ENCODE data around the gene NOX4.
"Not testable (repeated sequence)": the region's sequence is repeated elsewhere in the genome, so short reads cannot be mapped to it uniquely, and the experiment has no call there.

The NOX4 gene

DNA sequence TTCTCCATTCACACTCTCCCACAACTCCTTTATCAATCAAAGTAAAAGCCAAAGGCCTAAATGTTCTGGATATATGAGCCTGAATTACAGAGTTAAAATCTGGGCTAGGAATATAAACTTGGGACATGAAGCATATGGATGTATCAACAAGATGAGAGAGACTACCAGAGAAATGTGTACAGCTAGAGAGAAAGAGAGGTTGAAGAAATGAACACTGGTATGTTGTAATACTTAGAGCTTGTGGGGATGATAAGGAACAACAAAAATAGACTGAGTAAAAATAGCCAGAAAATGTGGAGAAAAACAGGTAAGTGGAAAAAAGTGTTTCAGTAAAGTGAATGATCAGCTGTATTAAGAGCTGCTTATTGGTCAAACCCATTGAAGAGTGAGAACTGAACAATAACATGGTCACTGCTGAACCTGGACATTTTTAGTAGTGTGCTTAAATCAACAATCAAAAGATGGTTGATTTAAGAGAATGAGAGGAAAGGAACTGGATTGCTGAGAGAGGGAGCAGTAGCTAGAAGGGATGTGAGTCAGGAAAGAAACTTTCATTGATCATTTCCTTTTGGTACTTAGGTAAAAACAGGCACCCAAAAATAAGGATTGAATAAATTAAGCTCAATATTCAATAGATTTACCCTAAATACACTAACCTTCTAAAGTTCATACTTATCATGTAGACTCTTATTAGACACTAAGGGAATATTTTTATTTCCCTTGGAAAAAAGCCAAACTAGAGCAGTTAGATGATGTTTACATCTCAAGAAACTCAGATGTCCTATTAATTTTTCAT, 111.0 kb downstream of the NOX4 start:
- DNase-seq (ENCODE audit: low spot score), result not testable (repeated sequence)

DNA sequence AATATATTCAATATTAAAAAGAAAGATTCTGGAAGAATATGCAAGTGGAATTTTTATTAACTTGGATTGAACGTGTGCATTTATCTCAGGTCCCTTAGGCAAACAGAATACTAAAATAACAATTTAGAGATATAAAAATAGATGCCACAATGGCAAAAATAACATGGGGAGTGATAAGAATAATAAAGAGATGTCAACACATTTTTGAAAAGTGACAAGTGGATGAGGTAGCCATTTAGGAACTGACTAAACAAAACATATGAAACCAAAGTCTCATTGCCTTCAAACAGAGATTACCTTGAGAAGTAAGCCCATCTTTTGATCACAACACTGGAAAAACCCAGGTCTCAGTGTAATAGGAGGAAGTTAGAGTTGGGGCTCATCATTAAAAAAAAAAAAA, 112.2 kb downstream of the NOX4 start:
- DNase-seq (ENCODE audit: low spot score), result not testable (repeated sequence)

DNA sequence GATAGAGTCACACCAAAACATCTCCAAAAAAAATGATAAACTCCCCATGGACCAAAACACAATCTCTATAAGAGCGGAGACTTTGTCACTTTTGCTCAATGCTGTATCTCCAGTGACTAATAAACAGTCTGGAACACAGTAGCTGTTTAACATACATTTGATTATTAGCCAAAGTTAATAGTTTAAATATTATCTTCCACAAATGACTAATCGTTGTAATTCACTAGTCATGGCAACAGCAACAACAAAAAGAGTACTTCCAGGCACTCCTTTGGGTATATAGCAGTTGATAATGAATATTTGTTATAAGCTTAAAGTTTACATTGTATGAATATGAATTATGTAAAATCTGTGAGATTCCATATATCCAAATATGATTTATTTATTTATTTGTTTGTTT, 121.8 kb downstream of the NOX4 start:
- not testable (repeated sequence) for DNase-seq (ENCODE audit: low spot score)

DNA sequence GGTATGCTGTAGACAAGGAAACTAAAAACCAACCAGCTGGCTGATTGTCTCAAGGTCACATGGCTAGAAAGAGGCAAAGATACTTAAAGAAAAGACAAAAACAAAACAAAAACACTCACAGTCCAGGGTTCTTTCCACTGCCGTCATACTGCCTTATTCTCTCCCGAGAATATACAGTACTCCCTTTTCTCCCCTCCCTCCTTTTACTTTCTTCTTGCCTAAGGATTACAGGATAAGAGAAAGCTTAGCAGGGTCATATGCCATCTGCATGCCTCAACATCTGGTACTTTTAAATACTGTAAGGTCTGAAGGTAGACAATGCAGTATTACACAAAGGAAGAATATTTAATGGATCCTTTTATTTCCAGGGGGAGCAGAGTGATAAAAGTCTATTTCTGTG, 126.3 kb downstream of the NOX4 start:
- DNase-seq (ENCODE audit: low spot score), result not testable (repeated sequence)

DNA sequence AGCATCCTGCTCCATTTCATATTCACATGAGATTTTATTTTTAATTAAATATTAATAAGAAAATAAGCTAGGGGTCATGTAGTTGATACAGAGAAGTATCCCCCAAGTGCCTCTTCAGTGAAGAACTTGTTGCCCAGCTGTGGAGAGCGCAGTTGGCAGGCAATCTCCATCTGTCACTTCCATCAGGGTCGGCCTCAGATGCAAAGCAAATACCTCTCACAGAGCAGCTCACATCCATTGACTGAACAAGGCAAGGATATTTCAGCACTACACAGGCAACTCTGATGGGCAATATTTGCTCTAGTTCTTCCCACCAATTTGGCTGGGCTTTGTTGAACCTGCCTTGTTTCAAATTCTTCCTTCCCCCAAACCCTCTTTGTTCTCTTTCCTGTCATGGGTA, 129.4 kb downstream of the NOX4 start:
- no peak for DNase-seq (ENCODE audit: low spot score)

DNA sequence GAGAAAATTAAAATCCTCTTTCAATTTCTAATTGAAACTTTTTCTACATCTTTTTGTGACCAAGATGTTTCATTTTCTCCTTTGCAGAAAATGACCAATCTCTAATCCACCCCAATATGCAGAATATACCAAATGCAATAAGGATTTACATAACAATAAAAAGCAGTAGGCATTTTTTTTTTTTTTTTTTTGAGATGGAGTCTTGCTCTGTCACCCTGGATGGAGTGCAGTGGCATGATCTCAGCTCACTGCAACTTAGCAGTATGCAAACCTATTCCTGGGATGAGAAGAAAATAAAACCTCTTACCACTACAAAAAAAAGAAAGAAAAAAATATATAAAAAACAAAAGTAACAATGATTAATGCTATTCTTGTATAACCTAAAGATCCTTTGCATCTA, 132.0 kb downstream of the NOX4 start:
- not testable (repeated sequence) for DNase-seq (ENCODE audit: low spot score)

DNA sequence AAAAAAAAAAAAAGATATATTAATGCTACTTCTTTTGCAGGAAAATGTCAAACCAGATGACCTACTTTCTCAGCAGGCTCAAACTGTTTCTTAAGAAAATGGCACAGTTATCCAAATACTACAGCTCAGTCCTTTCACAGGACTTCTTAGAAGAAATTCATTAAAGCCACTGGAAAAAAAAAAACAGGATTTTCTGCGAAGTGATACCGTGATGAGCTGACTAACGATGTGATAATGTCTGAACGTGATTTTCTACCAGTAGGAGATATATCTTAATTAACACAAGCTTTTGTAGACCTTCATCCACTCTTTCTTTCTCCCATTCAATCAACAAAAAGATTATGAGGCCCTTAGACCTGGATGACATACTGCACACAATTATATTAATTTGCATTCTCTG, 132.4 kb downstream of the NOX4 start:
- DNase-seq (ENCODE audit: low spot score), result no peak

DNA sequence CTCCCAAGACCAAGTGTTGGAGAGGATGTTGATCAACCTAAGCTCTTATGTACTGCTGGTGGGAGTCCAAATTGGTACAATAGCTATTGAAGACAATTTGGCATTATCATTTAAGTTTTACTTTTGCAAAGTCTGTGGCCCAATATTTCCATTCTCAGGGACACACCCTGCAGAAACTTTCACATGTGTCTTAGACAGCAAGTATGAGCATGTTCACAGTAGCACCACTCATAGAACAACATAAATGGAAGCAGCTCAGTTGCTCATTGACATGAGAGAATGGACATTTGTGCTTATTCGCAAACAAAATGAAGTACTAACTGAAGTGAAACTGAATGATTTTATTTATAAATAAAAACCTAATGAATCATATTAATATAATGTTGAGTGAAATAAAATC, 135.5 kb downstream of the NOX4 start:
- no peak for DNase-seq (ENCODE audit: low spot score)

DNA sequence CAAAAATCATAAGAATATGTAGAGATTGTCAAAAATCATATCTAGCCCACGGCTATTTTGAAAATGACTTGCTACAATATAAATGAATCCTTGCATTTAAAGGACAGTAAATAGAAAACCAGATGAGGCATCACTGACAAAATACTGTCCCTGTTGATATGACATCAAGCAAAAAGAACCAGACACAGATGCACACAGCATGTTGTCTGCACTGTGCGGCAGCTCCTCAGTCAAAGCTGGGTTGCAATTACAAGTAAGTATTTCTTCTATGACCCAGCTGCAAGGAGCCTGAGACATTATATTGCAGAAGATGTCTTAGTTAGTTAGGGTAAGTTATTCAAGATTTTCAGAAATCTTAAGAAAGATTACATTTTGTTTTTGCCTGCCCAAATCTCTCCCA, 136.7 kb downstream of the NOX4 start:
- not testable (repeated sequence) for DNase-seq (ENCODE audit: low spot score)

DNA sequence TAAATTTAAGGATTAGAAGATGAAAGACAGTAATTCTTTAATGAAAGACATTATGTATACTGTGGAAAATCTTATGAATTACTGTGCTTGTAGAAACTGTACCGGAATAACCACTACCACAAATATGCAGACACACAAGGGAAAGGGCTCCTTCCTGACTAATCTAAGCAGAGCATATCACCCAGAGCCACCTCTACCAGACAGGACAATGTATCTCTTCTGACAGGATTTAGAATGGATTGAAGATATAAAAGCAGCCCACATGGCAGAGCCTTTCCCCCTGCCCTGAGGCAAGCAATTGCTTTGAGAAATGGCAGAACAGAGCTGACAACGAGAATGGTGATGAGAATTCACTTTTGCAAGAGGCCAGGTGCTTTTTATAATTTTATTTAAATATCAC, 144.1 kb downstream of the NOX4 start:
- DNase-seq (ENCODE audit: low spot score), result no peak

DNA sequence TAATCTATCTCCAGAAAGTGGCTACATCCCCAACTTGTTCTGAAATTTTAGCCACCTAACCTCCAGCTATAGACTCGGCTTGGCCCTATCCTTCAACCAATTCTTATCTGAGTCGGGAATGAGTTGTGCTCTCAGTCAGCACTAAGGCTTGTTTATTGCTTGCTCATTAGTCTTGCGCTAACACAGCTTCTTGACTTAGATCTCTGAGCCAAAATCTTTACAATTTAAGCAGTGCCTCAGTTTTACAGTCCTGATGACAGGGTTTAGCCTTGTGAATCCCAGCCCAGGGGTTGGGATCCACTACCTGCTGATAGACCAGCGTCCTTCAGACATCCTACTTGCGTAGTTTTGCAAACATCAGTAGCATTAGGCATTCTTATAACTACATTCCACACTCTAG, 144.6 kb downstream of the NOX4 start:
- DNase-seq (ENCODE audit: low spot score), result no peak

DNA sequence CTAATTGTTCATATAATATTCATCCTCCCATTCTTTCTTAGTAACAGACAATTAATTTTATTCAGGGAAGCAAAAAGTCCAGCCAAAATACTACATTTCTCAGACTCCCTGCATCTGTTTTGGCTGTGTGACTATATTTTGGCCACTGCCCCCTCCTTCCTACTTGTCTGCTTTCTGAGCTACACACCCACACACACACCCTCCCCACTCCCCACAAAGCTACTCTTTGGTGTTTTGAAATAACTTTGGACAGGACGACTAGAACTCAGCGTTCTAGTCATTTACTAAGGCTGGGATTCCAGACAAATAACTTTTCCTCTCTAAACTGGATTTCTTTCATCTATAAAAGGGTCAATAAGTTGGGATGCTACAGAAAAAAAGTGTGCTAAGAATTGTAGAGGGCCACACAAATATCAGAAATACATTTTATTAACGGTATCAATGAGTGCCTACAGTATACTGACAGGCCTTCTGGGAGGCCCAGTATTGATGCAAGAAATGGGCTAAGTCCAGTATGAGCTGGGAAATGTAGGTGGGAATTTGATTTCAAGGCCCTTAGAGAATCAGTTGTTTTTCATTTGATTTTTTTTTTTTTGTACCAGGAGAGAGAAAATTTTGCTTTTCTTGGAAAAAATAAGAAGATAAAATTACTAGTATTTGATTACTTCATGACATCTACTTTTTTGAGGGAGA, 148.1 kb downstream of the NOX4 start:
- not testable (repeated sequence) for DNase-seq (ENCODE audit: low spot score)

DNA sequence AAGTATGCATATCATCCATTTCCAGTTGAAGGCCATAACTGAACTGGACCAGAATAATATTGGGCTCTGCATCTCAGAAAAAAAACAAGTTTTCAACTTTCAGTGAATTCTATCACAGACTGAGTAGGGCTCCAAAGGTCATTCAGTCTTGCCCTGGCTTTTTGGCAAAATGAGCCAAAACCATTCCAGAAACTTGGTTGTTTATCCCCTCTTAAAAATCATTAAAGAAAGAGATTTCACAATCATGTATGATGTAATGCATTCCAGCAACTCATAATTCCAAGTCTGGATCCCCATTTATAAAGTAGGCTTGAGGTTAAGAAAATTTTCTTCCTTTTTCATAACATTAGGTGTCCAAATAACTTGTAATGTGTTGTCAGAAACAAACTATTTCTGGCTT, 150.7 kb downstream of the NOX4 start:
- not testable (repeated sequence) for DNase-seq (ENCODE audit: low spot score)

DNA sequence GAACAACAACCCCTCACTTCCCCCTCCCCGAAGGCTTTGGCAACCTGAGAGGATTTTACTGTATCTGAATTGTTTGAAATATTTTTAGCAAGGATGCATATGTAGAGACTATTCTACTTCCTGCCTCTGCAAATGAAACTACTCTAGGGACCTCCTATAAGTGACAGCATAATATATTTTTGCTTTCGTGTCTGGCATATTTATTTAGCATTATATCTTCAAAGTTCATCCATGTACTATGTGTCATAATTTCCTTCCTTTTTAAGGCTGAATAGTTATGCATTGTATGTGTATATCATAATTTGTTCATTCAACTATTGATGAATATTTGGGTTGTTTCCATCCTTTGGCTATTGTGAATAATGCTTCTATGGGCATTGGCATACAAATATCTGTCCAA, 153.1 kb downstream of the NOX4 start:
- DNase-seq (ENCODE audit: low spot score), result not testable (repeated sequence)

DNA sequence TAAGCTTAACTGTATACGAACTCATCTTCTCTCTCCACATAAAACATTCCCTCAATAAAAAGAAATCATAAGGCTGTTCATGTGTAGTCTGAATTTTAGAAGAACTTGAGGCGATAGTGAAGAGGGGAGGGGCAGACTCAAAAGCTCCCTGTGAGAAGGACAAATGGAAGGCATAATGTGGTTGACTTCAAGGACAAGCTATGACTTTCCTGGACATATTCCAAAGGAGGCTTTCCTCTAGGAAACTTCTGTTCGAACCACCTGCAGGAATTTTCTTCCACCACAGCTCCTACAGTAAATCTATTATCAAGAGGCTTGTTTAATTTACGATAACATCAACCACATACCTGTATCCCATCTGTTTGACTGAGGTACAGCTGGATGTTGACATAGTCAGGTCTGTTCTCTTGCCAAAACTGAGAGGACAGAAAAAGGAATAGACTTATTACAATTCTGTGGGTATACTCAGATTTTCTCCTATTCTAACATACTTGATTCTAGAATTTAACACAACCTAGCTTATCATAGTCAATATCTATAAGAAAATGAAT, 154.0 kb downstream of the NOX4 start:
- not testable (repeated sequence) for DNase-seq (ENCODE audit: low spot score)

DNA sequence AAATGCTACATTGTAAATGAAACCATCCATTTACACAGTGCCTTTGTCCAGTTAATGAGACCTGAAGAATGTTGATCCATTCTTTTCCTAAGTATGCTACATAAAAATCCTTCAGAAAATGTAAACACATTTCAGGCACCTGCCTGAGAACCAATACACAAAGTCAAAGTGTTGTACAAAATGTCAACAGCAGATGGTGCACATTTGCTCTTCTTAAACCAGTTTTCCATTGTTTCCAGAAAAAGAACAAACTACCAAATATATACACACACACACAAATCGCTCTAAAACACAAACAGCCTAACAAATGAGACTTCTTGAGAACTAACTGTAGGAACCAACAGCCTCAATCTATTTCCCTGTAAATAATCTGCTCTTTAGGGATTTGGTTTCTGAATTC, 157.5 kb downstream of the NOX4 start:
- DNase-seq (ENCODE audit: low spot score), result not testable (repeated sequence)

DNA sequence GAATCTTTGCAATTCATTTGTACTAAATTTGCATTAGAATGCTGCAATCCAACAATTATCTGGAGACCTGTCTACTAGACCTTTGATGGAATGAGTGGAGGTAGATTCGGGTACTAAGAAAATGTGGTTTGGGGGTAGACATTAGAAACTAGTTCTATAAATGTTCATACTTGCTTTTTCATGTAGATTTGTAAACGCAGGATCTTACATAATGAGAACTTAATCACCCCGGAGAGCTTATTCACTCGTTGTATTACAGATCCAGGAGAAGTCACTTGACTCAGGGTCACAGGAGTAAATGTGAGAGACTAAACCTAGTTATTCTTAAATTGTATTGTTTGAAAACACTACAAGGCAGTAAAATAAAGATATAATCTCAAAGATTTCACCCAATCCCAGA, 159.2 kb downstream of the NOX4 start:
- DNase-seq (ENCODE audit: low spot score), result not testable (repeated sequence)

DNA sequence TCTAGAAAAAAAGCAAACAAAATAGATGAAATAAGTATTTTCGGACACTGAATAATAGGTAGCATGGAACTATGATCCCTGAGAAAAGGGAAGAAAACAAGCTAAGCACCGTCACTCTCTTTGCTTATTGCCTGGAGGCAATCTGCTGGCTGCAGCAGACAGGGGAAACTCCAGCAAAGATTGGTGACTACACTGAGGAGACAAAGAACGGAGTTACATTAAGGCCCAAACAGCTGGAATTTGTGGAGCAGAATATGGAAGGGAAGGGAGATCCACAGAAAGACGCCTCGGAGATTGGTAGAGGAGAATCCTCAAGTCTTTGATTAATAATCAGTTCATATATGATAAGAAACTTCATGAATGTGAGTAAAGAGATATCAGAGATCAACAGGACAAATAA, 163.3 kb downstream of the NOX4 start:
- DNase-seq (ENCODE audit: low spot score), result no peak

DNA sequence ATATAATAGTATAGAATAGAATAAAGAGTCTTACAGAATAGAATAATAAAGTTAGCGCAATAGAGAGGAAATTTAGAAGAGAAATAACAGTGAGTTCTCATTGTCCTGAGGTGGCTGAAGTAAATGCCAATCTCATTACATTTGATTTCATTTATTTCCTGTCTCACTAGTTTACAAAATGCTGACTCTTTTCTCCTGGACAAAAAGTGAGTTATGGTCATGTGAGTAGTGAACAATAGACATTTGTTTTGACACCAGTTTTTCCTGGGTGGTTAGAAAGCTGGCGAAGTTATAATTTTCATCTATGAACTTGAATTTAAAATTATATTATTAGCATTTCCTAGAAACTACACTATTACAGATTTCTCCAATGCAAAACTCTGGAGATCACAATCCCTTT, 169.8 kb downstream of the NOX4 start:
- DNase-seq (ENCODE audit: low spot score), result no peak

DNA sequence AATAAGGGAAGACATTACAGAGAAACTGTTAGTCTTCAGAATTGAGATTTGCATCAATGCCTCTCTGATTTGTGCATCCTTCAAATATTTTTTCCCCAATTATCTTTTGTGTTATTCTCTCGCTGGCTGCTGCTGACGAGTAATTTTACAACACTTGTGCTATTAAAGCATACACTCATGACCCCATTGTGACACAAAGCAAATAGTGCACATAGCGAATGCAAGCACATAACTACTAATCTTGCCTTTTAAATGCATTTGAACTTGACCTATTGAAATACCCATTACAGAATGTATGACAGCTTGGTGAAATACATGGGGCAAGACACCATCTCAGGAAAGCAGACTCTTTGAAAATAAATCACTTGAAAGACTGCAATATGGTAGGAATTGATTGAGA, 180.6 kb downstream of the NOX4 start:
- not testable (repeated sequence) for DNase-seq (ENCODE audit: low spot score)

DNA sequence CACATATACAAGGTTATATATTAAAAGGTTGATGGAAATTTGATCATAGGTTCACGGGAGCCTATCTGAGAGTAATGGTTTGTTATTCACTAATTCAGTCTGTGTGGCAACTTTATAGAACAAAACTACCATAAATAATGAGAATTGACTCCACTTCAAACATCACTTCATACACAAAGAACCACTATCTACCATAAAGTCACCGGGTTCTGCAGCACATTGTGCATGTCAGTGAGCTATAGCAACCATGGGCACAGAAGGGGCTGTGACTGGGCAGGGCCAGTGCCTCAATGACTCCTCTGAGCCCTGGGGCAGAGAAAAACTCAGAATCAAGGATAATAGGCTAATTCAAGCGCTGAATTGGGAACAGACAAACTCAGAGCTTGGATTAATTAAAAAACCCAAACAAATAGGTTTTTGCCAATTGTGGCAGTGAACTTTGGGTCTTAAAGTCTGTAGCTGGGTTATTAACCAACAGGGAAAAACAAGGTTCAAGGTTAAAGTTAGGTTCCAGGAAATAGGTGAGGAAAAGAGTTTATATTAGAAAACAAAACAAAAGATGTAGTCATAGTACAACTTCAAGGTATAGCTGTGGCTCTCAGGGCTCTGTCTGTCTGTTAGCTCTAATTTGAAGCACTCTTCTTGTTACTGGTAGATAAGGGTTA, 181.7 kb downstream of the NOX4 start:
- DNase-seq (ENCODE audit: low spot score), result not testable (repeated sequence)

DNA sequence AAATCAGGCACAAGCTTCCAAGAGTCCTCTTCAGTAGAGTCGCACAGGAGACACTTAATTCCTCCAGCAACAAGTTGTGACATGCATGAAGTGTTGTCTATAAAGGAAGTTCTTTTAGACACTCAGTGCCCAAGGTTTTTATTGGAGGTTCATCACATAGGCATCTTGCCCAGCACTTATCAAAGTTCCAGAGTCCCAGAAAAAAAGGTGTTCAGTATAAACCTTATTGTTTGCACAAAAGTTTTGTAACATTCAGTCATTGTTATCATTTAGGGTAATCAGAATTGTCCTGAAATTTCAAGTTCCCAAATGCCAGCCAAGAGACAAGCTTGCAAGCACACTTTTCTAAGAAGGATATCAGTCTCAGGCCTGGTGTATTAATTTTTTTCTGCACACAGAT, 182.9 kb downstream of the NOX4 start:
- not testable (repeated sequence) for DNase-seq (ENCODE audit: low spot score)

DNA sequence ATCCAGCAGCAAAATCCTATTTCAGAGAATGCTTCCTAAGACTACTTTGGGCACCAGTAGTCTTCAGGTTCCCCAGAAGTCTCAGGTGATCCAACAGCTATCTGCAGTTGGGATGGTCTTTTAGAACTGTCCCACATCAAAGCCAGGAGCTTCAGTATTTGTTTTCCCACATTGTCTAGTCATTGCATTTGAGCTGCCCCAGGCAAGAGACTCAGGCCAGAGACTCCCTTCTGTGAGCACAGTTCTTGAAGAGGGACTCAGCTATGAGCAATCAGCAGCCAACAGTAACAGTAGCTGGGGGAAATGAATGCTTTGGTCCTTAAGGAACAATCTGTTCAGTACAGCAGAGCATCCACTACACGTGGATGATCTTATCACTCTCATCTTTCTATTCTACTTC, 188.1 kb downstream of the NOX4 start:
- DNase-seq (ENCODE audit: low spot score), result not testable (repeated sequence)

All from LoVo (cell line).